DLD1 (cell line): ENCODE measurements around the gene ZP1.
"Not testable (repeated sequence)": the region's sequence is repeated elsewhere in the genome, so short reads cannot be mapped to it uniquely, and the experiment has no call there.

Experiments
- in situ Hi-C: cut with HindIII; loops from 2 replicates; pipeline ENCODE4 v1.10.0; 2017; ENCODE audit warnings: low sequenced_read_pairs

ZP1 gene

DNA sequence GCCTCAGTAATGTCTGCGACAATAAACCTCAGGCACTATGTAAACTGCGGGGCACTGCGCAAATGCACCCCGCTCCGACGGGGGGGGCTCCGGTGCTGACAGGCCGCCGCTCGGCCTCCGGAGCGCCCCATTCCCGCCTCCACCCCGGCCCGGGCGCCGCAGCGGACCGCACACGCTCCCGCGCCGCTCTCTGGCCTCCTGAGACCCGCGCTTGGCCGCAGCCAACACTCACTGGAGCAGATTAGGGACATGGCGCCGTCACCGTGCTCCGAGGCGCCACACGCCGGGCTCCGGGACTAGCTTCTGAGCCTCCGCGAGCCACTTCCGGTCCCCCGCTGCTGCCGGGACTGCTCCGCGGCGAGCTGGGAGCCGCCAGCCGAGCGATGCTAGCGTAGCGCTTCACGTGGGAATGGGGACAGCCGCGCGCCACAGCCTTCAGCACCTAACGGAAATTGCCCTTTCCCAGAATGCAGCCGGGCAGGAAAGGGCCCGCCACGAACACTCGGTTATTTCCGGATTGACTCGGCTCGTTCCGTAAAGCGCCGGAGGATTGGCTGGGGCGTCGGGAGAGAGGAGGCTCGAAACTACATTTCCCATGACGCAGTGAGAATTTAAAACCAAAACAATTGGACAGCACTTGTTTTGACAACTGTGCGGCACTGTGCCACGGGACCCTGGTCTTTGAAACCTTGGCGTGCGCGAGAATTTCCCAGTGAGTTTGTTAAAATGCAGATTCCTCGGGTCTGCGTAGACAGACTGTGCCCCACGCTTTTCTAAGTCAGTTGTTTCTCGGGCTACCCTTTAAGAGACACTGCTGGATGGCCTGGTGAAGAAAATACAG lies 39.0 kb downstream of the ZP1 start, which contains the start of gene PRPF19:
TSS of gene PRPF19 (minus strand) at position 454 of the 841 bp plus-strand sequence. CDS start at position 251, 203 bp downstream.
- in situ Hi-C loops, result no loop called here

DNA sequence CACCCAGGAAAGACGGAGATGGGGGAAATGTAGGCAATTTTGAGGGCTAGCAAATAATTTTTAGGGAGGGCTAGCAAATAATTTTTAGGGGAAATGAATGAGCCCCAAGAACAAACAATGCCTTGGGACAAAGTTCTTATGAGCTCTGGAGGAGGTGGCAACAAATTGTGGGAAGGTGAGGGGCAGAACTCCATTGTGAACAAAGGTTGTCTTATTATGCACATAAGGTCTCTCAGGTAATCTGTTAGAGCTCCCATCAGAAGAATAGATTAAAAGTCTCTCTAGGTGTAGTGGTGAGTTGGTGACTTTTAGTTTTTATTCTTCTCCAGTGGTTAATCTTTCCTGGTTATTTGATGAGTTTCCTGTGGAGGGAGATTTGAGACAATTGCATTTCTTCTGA lies 41.5 kb downstream of the ZP1 start:
- in situ Hi-C loops, result no loop called here

DNA sequence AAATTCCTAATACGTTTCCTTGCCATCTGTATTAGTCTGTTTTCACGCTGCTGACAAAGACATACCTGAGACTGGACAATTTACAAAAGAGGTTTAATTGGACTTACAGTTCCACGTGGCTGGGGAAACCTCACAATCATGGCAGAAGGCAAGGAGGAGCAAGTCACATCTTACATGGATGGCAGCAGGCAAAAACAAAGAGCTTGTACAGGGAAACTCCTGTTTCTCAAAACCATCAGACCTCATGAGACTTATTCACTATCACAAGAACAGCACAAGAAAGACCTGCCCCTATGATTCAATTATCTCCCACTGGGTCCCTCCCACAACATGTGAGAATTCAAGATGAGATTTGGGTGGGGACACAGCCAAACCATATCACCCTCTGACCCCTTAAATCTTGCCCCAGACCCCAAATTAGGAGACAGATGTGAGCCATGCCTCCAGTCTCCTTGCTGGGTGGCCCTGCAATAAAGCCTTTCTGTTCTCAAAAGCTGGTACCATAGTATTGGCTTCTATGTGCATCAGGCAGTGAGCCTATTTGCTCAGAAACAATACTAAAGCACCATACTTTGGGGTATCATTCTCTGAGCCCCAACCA lies 42.4 kb downstream of the ZP1 start:
- in situ Hi-C loops, result not testable (repeated sequence)

DNA sequence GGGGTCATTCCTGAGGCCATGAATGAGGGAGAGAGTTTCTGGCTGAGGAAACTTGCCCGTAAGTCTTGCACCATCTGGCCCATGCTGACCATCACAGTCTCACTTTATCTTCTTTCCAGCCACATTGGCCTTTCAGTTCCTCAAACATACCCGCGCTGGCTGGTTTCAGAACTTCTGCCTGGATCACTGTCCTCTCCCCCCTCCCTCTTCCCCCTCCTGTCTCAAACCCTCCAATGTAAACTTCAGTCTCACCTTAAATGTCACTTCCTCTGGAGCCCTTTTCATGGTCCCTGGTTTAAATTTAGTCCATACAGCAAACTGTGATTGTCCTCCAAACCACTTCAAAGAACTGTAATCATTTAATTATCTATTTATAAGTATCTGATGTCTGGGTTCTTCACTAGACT lies 42.9 kb downstream of the ZP1 start:
- in situ Hi-C loops, result no loop called here

DNA sequence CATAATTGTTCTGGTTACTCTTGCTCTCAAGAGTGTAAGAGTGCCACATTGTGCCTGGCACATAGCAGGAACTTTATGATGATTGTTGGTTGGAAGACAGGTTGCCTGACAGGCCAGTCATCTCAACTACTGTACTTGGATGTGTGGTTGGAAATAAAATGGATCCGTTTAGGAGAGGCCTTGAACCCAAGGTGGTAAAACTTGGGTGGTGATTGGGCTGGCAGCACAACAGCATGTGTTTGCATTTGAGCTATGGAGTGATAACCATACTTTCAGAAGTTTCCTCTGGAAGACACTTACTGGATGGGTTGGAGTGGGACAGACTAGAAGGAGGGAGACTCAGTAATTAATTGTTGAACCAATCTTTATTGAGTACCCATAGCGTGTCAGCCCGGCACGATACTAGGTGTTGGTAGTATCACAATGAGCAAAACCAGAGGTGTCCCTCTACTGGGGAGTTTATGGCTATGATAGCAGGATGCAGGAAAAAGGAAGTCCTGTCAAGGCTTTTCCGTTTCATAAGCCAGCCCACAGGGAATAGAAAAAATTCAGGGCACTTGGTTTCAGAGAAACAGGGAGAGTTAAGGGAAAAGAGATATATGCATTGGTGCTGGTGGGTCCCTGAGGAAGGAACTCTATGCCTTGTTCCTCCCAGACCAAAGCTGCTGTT lies 43.5 kb downstream of the ZP1 start:
- in situ Hi-C loops, result no loop called here

DNA sequence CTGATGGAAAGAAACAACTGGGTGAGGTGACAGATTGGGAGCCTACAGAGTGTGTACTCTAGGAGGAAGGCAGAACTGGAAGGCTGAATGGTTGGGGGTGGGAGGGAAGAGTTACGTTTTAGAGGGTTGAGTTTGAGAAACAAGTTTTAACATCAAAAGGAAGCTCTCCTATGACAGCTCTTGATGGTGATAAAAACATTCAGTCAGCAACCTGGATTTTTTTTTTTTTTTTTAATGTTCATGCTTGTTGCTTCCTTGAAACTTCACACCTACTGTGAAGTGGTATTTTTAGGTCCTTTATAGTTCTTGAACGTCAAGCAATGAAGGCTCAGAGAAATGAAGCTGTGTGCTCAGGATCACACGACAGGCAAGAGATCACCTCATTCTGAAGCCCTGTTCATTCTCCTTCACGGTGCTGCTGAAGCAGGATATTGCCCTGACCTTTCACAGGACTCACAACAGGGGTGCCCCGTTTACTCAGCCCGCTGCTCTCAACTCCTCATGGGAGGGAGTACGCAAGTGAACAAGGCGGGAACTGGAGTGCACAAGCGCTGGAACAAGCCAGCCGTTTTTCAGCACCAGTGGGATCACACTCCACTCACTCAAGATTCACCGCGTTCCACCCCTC lies 45.0 kb downstream of the ZP1 start:
- in situ Hi-C loops, result no loop called here

DNA sequence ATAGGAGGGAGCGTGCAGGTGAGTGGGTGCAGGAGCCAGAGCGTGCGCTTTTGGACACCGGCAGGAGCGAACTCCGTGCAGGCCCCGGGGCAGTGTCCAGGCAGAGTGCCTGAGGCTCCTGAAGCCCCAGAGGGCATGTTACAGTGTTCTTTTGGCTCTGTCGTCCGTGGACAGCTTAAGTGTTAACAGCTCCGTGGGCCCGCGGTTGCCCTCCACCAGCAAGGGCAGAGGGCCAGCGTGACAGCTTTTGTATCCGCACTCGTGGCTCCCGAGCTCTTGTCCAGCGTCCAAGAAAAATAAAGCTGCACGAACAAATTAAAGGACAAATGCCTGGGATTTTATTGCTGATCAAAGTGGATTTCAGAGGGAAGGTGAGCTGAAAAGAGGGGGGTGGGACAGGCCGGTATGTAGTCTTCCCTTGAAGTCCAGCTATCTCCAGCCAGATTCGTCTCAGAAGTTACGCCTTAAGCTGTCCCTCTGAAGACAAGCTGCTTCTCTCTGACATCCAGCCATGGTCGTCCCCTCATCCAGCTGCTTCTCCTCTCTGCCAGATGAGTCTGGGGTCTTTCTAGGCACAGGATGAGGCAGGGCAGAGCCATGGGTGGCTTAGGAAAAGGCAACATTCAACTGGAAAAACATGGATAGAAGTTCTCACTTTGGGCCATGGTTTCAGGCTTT lies 45.6 kb downstream of the ZP1 start:
- in situ Hi-C loops, result no loop called here

DNA sequence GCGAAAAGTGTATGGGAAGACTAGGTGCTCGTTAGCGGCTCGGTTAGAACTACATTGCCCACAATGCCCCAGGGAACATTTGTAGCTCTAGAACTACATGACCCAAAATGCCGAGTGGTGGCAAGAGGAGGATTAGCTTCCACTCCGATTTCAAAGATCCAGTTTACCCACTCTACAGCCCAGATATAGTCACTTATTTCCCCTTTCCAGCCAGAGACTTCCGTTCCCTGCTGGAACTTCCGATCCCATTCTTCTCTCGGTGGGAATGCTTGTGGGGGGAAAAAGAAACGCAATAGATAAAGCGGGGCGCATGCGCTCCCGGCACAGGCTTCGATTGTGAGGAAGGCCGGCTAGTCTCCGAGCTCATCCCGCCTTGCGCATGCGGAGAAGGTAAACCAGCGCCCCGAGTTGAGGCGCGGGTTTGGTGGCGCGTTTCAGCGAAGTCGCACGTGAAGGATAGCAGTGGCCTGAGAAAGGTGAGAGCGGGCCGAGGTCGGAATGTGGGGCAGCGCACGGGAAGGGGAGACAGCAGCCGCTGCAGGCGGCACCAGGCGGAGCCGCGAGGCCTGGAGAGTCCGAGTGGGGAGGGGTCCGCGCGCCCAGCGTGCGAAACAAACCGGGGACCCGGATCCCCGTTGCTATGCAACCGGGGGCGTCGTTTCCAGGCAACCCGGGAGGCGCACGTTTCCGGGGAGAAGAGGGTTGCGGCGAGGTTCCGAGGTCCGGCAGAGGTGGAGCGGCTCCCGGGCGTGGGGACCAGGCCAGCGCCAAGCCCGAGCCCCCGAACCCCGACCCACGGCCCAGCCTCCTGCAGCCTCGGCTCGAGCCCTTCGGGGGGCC lies 46.7 kb downstream of the ZP1 start, which contains the start of gene TMEM109:
TSS of gene TMEM109 (plus strand) at position 366 of the 840 bp plus-strand sequence. CDS start 5,536 bp downstream, outside the sequence.
- in situ Hi-C loops, result no loop called here

DNA sequence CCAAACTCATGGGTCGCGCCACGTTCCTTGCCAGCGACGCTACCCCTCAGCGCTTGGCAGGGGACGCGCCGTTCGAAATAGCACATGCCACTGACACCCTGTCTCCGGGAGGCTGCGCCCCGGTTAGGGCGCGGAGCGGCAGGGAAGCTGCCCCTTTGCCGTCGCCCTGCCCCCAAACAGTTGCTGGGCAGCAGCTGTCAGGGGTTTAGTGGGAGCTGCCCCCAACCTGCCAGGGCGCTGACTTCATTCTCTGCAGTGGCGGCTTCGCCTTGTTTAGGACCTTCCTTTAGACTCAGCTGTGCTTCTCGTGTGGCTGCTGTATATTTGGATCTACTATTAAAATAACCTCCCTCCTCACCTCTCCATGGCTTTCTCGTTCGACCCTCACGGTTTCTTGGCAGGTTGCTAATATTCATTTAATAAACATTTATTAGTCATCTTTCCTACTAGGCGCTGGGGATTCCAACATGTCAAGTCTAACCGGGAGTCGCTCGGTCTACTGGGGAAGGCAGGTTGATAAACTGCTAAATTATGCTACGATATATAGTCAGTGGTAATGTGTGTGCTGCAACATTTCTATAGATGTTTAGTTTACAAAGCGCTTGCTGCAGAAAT lies 47.4 kb downstream of the ZP1 start:
- in situ Hi-C loops, result no loop called here

DNA sequence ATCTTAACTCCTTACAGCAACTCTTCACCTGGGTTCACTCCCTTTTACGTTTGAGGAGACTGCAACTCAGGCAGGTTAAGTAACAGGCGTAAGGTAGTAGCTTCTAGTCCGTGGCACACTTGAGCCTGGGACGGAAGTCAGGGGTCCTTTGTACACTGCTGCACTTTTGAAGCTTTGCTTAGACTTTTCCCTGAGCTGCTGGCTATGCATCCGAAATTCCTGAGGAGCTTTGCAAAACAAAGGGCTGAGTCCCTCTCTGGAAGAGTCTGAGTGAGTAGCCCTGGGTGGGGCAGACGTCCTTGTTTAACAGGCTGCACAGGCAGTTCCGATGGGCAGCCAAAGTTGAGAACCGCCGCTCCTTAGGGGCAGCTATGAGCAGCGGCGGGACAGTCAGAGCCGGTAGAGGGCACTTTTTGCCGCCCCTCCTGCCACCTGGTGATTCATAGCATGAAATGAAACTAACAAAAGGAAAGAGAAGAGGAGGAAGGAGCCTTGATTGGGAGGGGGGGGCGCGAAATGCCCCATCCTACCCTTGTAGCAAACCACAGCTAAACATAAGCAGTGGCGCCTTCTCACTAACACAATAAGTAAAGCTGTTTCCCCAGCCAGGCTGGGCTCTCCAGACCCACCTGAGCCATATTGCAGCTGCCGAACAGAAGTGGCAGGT lies 48.0 kb downstream of the ZP1 start:
- in situ Hi-C loops, result no loop called here

DNA sequence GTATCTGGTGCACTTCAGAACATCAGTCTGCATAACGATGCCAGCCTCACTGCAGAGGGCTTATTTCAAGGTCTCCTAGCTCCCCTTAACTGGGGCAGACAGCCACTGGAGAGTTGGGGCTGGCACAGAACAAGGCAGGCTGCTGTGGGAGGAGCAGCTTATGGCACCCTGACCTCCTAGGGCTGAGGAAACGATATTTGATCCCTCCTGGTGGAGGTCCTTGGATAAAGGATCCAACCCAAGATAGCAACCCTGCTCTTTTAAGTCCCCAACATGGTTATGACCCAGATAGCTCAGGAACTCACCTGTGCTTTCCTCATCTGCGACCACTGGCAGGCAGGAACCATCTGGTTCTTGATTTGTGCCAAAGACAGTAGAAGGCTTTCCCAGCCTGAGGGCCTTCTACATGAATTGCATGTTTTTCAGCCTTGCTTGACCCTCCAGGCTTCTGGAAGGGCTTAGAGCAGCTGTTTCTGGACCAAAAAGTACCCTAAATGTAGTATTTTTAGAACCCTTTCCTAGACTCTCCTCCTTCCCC lies 49.4 kb downstream of the ZP1 start:
- in situ Hi-C loops, result no loop called here

DNA sequence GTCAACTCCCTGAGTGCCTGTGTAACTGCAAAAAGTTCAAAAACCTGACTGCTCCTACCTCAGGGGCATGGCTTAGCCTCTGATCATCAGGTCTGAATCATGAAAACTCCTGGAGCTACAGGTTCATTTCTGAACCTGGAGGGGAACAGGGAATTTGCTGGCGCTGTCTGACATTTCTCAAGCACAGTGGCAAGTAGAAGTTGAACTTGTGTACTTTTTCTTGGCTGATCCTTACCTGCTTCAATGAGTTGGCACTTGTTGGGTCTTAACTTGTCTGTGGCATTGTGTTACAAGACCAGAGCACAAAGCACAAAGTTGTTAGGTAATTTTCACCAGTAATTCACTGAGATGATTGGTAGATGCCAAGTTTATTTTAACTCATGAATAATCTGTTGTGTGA lies 49.9 kb downstream of the ZP1 start:
- in situ Hi-C loops, result no loop called here

DNA sequence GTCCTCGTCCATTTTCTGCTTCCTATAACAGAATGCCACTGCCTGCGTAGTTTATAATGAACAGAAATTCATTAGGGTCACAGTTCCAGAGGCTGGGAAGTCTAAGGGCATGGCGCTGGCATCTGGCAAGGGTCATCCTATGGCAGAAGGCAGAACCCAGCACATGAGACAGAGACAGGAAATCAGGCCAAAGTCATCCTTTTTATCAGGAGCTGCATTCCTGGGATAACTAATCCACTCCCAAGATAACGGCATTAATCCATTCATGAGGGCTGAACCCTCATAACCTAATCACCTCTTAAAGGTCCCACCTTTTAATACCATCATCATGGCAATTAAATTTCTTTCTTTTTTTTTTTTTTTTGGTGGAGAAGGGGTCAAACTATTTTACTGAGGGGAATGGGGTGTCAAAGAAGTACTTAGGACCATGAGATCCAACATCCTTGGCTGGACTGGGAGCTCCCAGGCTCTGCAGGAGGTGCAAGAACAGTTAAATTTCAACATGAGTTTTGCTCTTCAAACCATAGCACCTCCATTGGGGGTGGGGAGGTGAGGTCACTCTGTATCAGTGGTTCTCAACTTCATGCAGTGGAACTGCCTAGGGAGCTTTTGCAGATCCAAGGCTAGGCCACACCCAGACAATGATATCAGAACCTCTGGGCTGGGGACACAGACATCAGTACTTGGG lies 51.1 kb downstream of the ZP1 start:
- in situ Hi-C loops, result no loop called here

DNA sequence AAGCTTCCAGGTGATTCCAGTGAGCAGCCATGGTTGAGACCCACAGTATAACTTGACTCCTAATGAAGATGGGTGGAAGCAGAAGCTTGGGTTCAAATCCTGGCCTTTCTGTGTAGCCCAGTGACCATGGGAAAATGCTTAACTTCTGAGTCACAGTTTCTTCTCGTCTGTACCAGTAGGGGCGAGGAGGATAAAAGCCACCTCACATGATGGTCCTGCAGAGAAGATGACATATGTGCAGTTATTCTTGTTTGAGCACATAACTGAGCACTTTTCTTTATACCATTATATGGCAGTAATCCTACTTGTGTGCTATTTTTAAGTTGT lies 51.6 kb downstream of the ZP1 start:
- in situ Hi-C loops, result no loop called here

DNA sequence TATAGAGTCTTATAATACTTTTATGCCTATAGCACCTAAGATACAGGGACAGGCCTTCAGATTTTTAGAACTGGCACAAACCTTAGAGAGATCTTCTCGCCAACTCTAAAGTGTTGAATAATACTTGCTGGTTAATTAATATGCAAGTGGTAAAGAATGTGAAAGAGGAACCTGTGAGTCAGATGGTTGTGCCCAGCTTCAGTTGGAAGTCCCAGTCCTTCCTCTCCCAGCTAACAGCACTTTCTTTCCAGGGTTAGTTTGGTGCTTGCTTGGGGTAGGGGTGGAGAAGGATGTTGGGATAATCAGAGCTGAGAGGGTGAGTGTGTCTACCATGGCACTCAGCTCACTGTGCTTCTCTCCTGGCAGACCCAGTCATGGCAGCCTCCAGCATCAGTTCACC lies 52.0 kb downstream of the ZP1 start:
- in situ Hi-C loops, result no loop called here

DNA sequence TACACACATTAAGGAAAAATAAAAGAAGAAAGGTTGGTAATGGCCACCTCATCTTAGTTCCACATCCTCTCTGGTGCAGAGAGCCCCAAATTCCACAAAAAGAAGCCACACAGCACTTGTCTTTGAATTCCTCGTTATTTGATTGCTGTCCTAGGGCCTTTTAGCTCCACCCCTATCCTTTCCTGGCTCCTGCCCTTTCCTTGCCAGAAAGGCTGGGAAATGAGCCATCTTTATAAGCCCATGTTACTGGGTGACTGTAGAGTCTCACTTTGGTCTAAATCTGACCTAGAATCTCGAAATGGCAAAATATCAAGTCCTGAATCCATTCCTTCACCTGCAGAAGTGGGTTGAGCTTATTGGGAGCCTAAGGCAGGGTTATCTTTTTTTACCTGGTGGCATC lies 52.6 kb downstream of the ZP1 start:
- in situ Hi-C loops, result no loop called here

DNA sequence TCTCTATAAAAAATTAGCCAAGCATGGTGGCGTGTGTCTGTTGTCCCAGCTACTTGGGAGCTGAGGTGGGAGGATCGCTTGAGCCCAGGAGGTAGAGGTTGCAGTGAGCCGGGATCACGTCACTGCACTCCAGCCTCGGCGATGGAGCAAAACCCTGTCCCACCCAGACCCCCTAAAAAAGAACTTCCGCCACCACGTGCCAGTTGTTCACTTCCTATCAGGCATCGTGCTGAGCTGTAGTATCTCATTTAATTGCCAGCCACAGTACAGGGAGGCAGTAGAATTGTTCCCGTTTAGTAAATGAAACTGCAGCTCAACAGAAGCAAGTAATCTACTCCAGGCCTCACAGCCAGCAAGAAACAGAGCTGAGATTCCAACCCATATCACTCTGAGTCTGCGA lies 53.9 kb downstream of the ZP1 start:
- in situ Hi-C loops, result no loop called here

DNA sequence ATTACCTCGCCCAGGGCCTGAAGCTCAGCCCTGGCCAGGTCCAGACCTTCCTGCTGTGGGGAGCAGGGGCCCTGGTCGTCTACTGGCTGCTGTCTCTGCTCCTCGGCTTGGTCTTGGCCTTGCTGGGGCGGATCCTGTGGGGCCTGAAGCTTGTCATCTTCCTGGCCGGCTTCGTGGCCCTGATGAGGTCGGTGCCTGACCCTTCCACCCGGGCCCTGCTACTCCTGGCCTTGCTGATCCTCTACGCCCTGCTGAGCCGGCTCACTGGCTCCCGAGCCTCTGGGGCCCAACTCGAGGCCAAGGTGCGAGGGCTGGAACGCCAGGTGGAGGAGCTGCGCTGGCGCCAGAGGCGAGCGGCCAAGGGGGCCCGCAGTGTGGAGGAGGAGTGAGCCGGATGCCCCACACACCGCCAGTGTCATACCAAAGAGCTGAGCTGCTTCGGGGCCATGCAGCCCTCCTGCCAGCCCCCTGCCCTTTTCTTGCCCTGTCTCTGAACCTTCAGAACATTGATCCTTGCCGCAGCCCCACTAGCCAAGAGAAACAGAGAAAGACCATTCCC lies 54.5 kb downstream of the ZP1 start:
- in situ Hi-C loops, result no loop called here
